ENCODE data around the gene CSMD2.

Gene CSMD2

DNA sequence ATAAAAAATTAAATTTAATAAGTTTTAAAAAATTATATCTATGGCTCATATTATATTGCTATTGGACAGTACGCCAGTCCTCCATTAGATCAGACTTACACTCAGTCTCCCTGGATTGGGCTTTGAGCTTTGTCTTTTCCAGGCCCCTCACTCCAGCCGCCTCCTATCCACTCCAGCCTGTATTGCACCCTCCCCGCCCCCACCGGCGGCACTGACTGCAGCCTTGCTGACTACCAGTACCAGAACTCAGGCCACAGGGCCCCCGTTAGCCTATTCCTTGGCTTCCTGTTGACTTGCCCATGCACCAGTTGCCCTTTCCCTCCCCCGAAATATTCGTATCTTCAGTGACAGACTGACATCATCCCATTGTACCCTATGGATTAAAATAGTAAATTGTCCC, 127.9 kb downstream of the CSMD2 start:
- Histone ChIP-seq H3K27me3 (no peaks in the 10 kb centered on the region), H3K4me3 (ENCODE audit: low read depth in 1 of 2, low read length in 1 of 2) (no peak overlapping the region), H3K9me3 (no peaks in the 10 kb centered on the region), H3K27ac (no peak overlapping the region), H3K4me1 (ENCODE audit: control insufficient read depth in 1 of 2, insufficient read depth in 1 of 2, low read depth in 1 of 2, low read length in 1 of 2) (no peaks in the 10 kb centered on the region), H3K36me3 (no peaks in the 10 kb centered on the region)
- TF ChIP-seq, protein P1, sequence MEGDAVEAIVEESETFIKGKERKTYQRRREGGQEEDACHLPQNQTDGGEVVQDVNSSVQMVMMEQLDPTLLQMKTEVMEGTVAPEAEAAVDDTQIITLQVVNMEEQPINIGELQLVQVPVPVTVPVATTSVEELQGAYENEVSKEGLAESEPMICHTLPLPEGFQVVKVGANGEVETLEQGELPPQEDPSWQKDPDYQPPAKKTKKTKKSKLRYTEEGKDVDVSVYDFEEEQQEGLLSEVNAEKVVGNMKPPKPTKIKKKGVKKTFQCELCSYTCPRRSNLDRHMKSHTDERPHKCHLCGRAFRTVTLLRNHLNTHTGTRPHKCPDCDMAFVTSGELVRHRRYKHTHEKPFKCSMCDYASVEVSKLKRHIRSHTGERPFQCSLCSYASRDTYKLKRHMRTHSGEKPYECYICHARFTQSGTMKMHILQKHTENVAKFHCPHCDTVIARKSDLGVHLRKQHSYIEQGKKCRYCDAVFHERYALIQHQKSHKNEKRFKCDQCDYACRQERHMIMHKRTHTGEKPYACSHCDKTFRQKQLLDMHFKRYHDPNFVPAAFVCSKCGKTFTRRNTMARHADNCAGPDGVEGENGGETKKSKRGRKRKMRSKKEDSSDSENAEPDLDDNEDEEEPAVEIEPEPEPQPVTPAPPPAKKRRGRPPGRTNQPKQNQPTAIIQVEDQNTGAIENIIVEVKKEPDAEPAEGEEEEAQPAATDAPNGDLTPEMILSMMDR (IDR thresholded peaks at IDR 0.05), result no peak

DNA sequence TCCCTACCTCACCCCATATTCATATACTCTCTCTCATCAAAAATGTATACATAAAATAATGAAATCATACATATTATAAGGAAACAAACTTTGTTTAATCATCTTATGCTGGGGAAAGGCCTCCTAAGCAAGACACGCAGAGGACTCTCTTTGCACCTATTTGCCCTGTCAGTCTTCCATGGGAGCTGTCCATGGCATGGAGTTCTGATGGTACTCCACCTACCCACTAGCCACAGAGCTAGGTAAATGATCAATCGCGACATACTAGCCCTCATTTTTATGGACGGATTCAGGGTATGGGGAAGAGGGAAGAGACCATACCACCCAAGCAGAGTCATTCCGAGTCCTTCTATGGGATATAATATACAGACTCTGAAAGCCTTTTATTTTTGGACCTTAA, 131.0 kb downstream of the CSMD2 start:
- H3K9me3 ChIP-seq, result no peaks in the 10 kb centered on the region
- no peaks in the 10 kb centered on the region for H3K36me3 ChIP-seq
- H3K27me3 ChIP-seq, result no peaks in the 10 kb centered on the region
- TF ChIP-seq, protein P1 (IDR thresholded peaks at IDR 0.05), result no peak
- no peak overlapping the region for H3K27ac ChIP-seq
- no peak overlapping the region for H3K4me3 ChIP-seq (ENCODE audit: low read depth in 1 of 2, low read length in 1 of 2)
- H3K4me1 ChIP-seq (ENCODE audit: control insufficient read depth in 1 of 2, insufficient read depth in 1 of 2, low read depth in 1 of 2, low read length in 1 of 2), result no peaks in the 10 kb centered on the region

DNA sequence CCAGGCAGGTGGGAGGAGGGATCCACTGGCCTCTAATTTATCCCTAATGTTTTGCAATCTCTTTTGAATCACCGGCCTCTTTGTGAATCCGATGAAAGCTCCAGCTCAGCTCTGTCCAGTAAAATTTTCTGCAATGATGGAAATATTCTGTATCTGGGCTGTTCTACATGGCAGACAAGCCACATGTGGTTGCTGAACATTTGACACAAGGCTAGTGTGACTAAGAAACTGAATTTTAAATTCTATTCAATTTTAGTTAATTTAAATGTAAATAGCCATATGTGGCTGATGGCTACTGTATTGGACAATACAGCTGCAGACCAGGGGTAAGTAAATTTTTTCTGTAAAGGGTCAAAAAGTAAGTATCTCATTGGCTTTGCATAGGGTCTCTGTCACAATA, 135.1 kb downstream of the CSMD2 start:
- H3K9me3 ChIP-seq, result no peaks in the 10 kb centered on the region
- no peak overlapping the region for H3K27ac ChIP-seq
- H3K27me3 ChIP-seq, result no peaks in the 10 kb centered on the region
- H3K4me1 ChIP-seq (ENCODE audit: control insufficient read depth in 1 of 2, insufficient read depth in 1 of 2, low read depth in 1 of 2, low read length in 1 of 2), result no peaks in the 10 kb centered on the region
- TF ChIP-seq, protein P1 (IDR thresholded peaks at IDR 0.05), result no peak
- no peaks in the 10 kb centered on the region for H3K36me3 ChIP-seq
- no peak overlapping the region for H3K4me3 ChIP-seq (ENCODE audit: low read depth in 1 of 2, low read length in 1 of 2)

DNA sequence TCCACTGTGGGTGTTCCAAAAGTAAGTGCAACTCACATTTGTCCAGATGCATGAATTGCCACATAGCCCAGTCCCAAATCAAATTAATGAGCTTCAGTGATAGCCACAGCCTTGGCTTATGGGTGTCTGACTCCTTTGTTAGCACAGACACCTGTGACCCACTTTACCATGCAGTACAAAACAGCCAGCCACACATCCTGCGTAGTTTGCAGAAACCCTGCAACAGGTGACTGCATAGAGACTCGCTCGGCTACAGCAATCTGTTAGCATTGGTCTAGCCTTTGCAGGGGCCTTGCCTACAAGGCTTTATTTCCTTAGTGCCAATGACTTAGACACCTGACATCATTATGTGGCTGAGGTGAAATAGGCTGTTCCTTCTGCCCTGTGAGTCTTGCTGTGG, 135.5 kb downstream of the CSMD2 start:
- Histone ChIP-seq H3K36me3 (no peaks in the 10 kb centered on the region), H3K27me3 (no peaks in the 10 kb centered on the region), H3K4me3 (ENCODE audit: low read depth in 1 of 2, low read length in 1 of 2) (no peak overlapping the region), H3K27ac (no peak overlapping the region), H3K9me3 (no peaks in the 10 kb centered on the region), H3K4me1 (ENCODE audit: control insufficient read depth in 1 of 2, insufficient read depth in 1 of 2, low read depth in 1 of 2, low read length in 1 of 2) (no peaks in the 10 kb centered on the region)
- TF ChIP-seq, protein P1 (IDR thresholded peaks at IDR 0.05), result no peak

DNA sequence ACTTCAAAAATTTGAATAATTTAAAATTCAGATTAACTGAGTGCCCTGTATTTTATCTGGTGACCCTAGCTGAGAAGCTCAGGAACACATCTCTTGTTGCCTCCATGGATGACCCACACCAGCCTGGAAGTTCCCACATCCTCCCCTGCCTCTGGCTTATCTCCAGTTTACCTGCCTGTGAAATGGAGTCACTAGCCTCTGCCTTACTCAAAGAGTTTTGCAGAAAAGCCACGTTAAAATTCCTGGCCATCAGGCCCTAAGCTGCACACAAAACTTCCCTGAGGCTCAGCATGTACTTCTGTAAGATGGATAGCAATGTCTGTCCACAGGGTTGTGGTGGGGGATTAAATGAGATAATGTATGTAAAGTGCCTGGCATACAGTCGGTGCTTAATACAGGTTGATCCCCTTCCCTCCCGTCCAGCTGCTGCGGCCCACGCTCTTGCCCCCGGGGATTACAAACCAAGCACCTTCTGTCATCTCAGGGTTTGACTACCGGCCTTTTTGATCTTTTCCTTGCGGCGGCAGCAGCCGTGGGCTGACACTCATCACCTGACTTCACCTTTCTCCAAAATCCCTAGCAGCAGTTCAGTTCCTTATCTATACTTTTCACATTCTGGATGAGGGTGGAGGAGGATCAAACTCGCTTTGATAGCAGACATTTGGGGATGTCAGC, 136.5 kb downstream of the CSMD2 start:
- no peaks in the 10 kb centered on the region for H3K9me3 ChIP-seq
- H3K4me3 ChIP-seq (ENCODE audit: low read depth in 1 of 2, low read length in 1 of 2), result no peak overlapping the region
- TF ChIP-seq, protein P1 (IDR thresholded peaks at IDR 0.05), result no peak
- H3K36me3 ChIP-seq, result no peaks in the 10 kb centered on the region
- H3K4me1 ChIP-seq (ENCODE audit: control insufficient read depth in 1 of 2, insufficient read depth in 1 of 2, low read depth in 1 of 2, low read length in 1 of 2), result no peaks in the 10 kb centered on the region
- H3K27me3 ChIP-seq, result no peaks in the 10 kb centered on the region
- no peak overlapping the region for H3K27ac ChIP-seq

Data from neutrophil (primary cell).